Uterus (tissue), 4 donors: ENCODE data around the gene KIF18B. TPM values are rescaled to one million over a fixed set of nuclear protein-coding genes. Genes with fewer than 3 reads are reported as not detected.

Experiments
- DNase-seq, 2 donors: peaks; one replicate each; pipeline ENCODE4 v3.0.0-alpha.2; 2019 to 2020
- H3K27ac ChIP-seq, 2 donors: fragments of 200-600 bp; sonication (generic); 1 replicate in 1 of 2; 2 replicates in 1 of 2; pipeline ENCODE4 v1.5.1; 2016 to 2018
- H3K27me3 ChIP-seq, 2 donors: fragments of 200-600 bp; sonication (generic); one replicate each; pipeline ENCODE4 v1.5.1; 2018 to 2019; ENCODE audit warnings: control low read depth in 1 of 2
- H3K36me3 ChIP-seq, 2 donors: fragments of 200-600 bp; sonication (generic); one replicate each; pipeline ENCODE4 v1.5.1; 2019; ENCODE audit warnings: control low read depth in 1 of 2
- H3K4me1 ChIP-seq, 2 donors: fragments of 200-600 bp; sonication (generic); one replicate each; pipeline ENCODE4 v1.5.1; 2018 to 2019; ENCODE audit warnings: control low read depth in 1 of 2
- H3K4me3 ChIP-seq, 2 donors: fragments of 200-600 bp; sonication (generic); 1 replicate in 1 of 2; 2 replicates in 1 of 2; pipeline ENCODE4 v1.5.1; 2018 to 2019; ENCODE audit warnings: mild to moderate bottlenecking in 1 of 2
- H3K9me3 ChIP-seq, 2 donors: fragments of 200-600 bp; sonication (generic); one replicate each; pipeline ENCODE4 v1.5.1; 2019; ENCODE audit warnings: control low read depth in 1 of 2
- POLR2A ChIP-seq, 2 donors: fragments of 450-650 bp; IDR thresholded peaks; one replicate each; pipeline ENCODE4 v1.6.1; 2016; ENCODE audit warnings: antibody characterized with exemption in 2 of 2, mild to moderate bottlenecking in 1 of 2, moderate library complexity in 1 of 2
- intact Hi-C: fragments of 100-400 bp; cut with DNase I; formaldehyde crosslinking; loops from one replicate; pipeline ENCODE4 v1.15.1; 2023; ENCODE audit warnings: low total_unique reads
- total RNA-seq, 4 donors: library from RNA; depleted of rRNA in 3 of 4; stranded (reverse); fragments of >200 nt in 3 of 4; gene quantifications; one replicate each; pipeline versions ENCODE4 v1.1.0 to v1.2.4, GENCODE V29; 2014 to 2023
- TF ChIP-seq, protein P1 (sequence below), 4 experiments: fragments of 200-600 bp in 2 of 4; fragments of 450-650 bp in 2 of 4; sonication (generic) in 2 of 4; IDR thresholded peaks; one replicate each; pipeline ENCODE4 v1.5.1; 2016 to 2019; ENCODE audit warnings: antibody characterized with exemption in 4 of 4, mild to moderate bottlenecking in 2 of 4, moderate library complexity in 1 of 4
- donor health status: DM: yes; HTN: yes; CAD: no.

Gene KIF18B
- total RNA-seq, 4 donors from 2014 or later: 4.4 TPM; not detected in 3

DNA sequence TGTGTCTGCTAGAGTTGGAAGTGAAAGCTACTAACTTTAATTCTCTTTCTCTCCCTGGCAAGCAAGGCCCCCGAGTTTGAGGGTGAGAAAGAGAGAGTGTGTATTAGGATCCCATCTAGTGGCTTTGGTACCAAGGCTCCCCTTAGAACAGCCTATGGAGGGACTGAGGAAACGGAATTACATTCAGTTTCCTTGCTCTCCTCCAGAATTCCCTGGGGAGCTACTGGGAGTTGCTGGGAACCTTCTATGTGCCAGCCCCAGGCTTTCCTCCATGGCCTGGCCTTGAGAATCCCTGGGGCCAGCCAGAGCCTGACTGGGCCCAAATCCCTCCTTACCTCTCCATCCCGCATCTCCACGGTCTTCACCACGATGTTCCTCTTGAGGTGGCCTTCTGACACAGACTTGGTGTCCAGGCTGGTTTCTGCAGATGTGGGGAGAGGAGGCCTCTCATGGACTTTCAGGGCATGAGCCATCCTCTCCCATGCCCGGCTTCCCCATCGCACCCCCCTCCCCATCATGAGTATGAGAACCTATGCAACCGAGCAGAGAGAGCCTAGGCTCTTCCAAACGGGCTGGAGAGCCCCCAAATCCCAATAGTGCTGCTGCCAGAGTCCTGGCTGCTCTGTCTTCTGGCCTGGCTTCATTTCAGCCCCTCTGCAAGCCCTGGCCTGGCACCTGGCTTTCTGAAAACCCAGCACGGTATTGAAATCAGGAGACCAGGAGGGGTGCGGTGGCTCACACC is 39.7 kb downstream of the KIF18B start:
- no peaks in the 10 kb centered on the region for H3K36me3 ChIP-seq
- TF ChIP-seq, protein P1, sequence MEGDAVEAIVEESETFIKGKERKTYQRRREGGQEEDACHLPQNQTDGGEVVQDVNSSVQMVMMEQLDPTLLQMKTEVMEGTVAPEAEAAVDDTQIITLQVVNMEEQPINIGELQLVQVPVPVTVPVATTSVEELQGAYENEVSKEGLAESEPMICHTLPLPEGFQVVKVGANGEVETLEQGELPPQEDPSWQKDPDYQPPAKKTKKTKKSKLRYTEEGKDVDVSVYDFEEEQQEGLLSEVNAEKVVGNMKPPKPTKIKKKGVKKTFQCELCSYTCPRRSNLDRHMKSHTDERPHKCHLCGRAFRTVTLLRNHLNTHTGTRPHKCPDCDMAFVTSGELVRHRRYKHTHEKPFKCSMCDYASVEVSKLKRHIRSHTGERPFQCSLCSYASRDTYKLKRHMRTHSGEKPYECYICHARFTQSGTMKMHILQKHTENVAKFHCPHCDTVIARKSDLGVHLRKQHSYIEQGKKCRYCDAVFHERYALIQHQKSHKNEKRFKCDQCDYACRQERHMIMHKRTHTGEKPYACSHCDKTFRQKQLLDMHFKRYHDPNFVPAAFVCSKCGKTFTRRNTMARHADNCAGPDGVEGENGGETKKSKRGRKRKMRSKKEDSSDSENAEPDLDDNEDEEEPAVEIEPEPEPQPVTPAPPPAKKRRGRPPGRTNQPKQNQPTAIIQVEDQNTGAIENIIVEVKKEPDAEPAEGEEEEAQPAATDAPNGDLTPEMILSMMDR (IDR thresholded peaks at IDR 0.05): no peak
- TF ChIP-seq POLR2A (IDR thresholded peaks at IDR 0.05): no peak
- intact Hi-C loops: no loop called here
- H3K4me3 ChIP-seq: no peak overlapping the region
- no peaks in the 10 kb centered on the region for H3K27me3 ChIP-seq
- H3K27ac ChIP-seq: no peak overlapping the region
- no peaks in the 10 kb centered on the region for H3K9me3 ChIP-seq
- peak in 1 of 2 donors; percentile 8 for DNase-seq
- peaks cover 0 to 4% of the 10 kb centered on the region in 2 donors for H3K4me1 ChIP-seq

DNA sequence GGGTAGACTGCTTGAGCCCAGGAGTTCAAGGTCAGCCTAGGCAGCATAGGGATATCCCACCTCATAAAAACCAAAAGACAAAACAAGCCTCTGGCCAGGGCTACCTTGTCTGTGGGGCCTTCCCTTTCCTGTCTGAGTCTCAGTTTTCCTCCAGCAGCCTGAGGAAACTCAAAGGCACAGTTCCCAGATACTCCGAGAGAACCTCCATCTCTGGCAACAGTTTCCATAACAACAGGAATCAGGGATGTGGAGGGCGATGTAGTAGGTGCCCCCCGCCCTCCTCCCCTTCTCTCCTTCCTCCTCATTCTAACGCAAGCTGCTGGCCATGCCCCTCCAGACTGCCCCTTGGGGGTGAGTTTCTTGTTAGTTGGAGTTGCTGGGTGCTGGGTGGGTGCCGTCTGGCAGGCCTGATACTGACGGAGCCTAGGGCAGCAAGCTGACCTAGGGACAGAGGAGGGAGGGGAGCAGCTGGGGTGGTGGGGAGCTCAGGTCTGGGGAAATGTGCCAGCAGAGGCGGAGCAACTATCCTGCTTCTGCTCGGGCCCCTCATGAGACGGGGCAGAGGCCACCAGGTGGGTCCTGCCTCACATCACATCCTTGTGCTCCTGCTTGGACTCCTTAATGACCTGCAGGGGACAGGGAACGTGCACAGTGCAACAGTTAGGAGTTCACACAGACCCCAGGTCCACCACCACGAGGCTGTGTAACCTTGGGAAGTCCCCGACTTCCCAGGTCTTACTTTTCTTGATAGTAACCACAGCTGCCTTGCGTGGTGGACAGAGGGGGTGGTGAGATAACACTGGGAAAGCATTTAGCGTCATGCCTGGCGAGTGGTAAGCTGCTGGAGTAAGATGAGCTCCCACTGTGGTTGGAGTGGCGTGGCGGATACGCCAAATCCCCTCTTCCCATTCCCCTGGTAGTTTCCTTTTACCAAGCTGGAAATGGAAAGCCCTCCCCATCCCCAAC is 40.5 kb downstream of the KIF18B start:
- intact Hi-C loops: no loop called here
- Histone ChIP-seq H3K27ac (no peak overlapping the region), H3K9me3 (no peaks in the 10 kb centered on the region), H3K27me3 (no peaks in the 10 kb centered on the region), H3K4me3 (no peak overlapping the region), H3K4me1 (peaks cover 0 to 4% of the 10 kb centered on the region in 2 donors), H3K36me3 (no peaks in the 10 kb centered on the region)
- DNase-seq: peak in 1 of 2 donors; percentile 12
- no peak for TF ChIP-seq POLR2A (IDR thresholded peaks at IDR 0.05)
- TF ChIP-seq, protein P1 (IDR thresholded peaks at IDR 0.05): no peak

DNA sequence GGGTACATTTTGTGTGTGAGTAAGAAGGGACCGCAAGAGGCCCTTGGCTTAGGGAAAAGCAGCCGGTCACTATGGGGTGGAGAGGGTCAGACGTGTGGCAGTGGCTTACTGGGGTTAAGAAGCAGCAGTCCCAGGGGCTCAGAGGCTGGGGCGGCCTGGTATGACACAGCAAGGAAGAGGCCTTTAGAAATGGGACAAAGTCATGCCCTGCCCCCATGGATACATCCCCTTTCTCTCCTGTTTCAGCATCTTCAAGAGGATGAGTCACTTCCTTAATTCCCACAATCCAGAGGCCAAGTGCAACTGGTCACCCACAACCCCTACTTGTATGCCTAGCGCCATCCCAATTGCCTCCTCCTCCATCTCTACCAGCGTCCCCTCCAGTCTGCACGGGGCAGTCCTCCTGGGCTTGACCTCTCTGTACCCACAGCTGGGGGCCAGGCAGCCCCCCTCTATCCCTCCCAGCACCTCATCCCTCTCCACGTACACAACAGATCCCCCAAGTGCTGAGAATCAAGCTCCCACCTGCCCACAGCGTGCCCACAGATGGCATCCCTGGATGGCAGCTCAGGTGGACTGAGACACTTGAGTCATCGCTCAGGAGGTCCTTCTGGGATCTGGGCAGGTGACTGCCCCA is 41.4 kb downstream of the KIF18B start:
- Histone ChIP-seq H3K9me3 (no peaks in the 10 kb centered on the region), H3K27me3 (no peaks in the 10 kb centered on the region), H3K36me3 (no peaks in the 10 kb centered on the region), H3K4me3 (no peak overlapping the region), H3K4me1 (no peaks in the 10 kb centered on the region), H3K27ac (no peak overlapping the region)
- intact Hi-C loops: no loop called here
- TF ChIP-seq, protein P1 (IDR thresholded peaks at IDR 0.05): no peak
- TF ChIP-seq POLR2A (IDR thresholded peaks at IDR 0.05): no peak
- peak in 1 of 2 donors; percentile 8 for DNase-seq

DNA sequence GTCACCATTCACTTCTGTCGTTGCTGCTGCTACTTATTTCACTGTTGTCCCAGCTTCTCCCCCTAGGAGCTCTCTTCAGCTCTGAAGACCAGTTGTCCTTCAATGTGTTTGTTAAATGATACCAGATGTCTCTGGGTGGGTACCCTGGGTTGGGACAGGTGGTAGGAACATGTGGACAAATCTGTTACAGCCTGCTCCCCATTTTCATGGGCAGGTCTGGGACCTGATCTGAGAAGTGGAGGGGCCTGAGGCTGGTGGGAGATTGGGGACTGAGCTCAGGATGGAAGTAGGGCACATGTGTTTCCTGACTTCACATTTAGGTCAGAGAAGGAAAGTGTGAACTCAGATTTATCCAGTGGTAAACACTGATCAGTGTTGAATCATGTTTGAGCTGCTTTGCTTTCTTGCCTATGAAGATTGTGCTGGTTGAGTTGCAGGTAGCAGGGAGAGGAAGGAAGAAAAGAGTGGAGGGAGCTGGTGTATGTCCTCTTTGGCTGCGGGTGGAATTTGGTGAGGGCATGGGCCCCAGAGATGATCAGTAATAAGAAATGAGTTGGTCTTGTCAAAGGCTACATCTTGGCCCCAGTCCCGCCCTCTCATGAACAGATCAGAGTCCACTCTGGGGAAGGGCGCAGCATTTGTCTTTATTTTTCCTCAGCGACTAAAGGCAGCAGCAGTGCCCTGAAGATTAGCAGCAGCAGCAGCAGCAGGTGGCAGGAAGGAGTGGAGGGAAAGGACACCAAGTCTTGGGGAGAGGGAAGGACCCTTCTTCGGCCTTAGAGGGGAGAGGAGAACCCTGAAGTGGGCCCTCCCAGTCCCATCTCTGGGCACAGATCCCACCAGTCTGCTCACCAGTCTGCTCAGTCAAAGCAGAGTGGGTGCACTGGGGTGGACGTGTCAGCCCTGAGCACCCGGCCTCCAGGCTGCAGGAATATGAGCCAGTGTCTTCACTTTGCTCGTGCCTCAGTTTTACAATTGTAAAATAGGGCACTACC is 42.3 kb downstream of the KIF18B start:
- no peak overlapping the region for H3K4me3 ChIP-seq
- no peaks in the 10 kb centered on the region for H3K27me3 ChIP-seq
- H3K36me3 ChIP-seq: no peaks in the 10 kb centered on the region
- H3K27ac ChIP-seq: no peak overlapping the region
- no peaks in the 10 kb centered on the region for H3K4me1 ChIP-seq
- H3K9me3 ChIP-seq: no peaks in the 10 kb centered on the region
- TF ChIP-seq, protein P1 (IDR thresholded peaks at IDR 0.05): no peak
- no peak for TF ChIP-seq POLR2A (IDR thresholded peaks at IDR 0.05)
- peak in 1 of 2 donors; percentile 9 for DNase-seq
- intact Hi-C loops: no loop called here
